ENCODE data around the gene SETD4.

The SETD4 gene

DNA sequence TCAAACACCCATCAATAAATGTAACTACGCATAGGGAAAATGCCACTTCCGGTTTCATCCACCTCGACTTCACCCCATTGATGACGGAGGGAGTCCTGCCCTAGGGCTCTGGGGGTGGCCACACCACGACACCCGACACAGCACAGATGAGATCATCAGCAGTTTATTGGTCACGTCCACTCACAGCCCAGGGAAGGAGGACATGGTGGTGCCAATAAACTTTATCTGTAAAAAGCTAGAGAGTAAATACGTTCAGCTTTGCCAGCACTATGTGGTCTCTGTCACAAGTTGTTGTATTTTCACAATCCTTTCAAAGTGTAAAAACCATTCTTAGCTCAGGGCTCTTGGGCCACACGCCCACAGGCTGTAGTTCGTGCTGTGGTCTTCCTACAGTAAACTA, 16.3 kb downstream of the SETD4 start:
- no peak overlapping the region for H3K4me2 ChIP-seq (ENCODE audit: low read length)
- no peak overlapping the region for H3K9ac ChIP-seq (ENCODE audit: low read length)
- no peak overlapping the region for H3K27ac ChIP-seq (ENCODE audit: low read length)
- H2AFZ ChIP-seq (ENCODE audit: low read depth, low read length) = no peak overlapping the region
- H3K9me3 ChIP-seq (ENCODE audit: insufficient read depth, low read length) = no peaks in the 10 kb centered on the region
- no peak overlapping the region for H3K4me3 ChIP-seq (ENCODE audit: low read length)
- H3K79me2 ChIP-seq (ENCODE audit: low read length) = no peaks in the 10 kb centered on the region
- no peaks in the 10 kb centered on the region for H3K27me3 ChIP-seq (ENCODE audit: low read depth, low read length)
- TF ChIP-seq EZH2phosphoT487 (IDR thresholded peaks at IDR 0.05; ENCODE audit: low read depth) = no peak
- TF ChIP-seq, protein P1, sequence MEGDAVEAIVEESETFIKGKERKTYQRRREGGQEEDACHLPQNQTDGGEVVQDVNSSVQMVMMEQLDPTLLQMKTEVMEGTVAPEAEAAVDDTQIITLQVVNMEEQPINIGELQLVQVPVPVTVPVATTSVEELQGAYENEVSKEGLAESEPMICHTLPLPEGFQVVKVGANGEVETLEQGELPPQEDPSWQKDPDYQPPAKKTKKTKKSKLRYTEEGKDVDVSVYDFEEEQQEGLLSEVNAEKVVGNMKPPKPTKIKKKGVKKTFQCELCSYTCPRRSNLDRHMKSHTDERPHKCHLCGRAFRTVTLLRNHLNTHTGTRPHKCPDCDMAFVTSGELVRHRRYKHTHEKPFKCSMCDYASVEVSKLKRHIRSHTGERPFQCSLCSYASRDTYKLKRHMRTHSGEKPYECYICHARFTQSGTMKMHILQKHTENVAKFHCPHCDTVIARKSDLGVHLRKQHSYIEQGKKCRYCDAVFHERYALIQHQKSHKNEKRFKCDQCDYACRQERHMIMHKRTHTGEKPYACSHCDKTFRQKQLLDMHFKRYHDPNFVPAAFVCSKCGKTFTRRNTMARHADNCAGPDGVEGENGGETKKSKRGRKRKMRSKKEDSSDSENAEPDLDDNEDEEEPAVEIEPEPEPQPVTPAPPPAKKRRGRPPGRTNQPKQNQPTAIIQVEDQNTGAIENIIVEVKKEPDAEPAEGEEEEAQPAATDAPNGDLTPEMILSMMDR (IDR thresholded peaks at IDR 0.05; ENCODE audit: low read depth, low read length) = no peak
- H3K4me1 ChIP-seq (ENCODE audit: low read length) = no peaks in the 10 kb centered on the region
- H4K20me1 ChIP-seq (ENCODE audit: insufficient read depth, low read length) = no peaks in the 10 kb centered on the region
- peaks cover 21% of the 10 kb centered on the region for H3K36me3 ChIP-seq (replicated peaks; ENCODE audit: low read depth, low read length)

DNA sequence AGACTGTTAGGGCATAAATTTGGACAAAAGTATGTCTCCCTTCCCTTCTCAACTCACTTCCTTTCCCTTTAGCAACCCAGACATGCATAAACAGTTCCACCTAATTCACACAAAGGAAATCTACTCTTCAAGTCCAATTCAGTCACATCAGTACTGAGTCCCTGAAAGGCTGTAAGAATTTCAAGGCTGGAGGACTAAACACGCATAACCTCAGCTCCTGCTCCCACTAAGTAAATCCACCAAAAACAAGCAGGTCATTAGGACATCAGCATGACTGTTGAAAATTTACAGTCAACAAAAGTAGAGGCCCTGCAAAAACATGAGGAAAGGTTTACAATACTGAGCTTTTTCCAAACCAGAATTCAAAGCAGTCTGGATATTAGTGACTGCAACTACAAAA, 18.4 kb downstream of the SETD4 start:
- H2AFZ ChIP-seq (ENCODE audit: low read depth, low read length) = no peak overlapping the region
- H3K4me2 ChIP-seq (ENCODE audit: low read length) = no peak overlapping the region
- no peaks in the 10 kb centered on the region for H3K27me3 ChIP-seq (ENCODE audit: low read depth, low read length)
- H4K20me1 ChIP-seq (ENCODE audit: insufficient read depth, low read length) = no peaks in the 10 kb centered on the region
- no peak overlapping the region for H3K9ac ChIP-seq (ENCODE audit: low read length)
- H3K36me3 ChIP-seq (replicated peaks; ENCODE audit: low read depth, low read length) = peaks cover 14% of the 10 kb centered on the region
- H3K9me3 ChIP-seq (ENCODE audit: insufficient read depth, low read length) = no peaks in the 10 kb centered on the region
- no peaks in the 10 kb centered on the region for H3K79me2 ChIP-seq (ENCODE audit: low read length)
- no peaks in the 10 kb centered on the region for H3K4me1 ChIP-seq (ENCODE audit: low read length)
- TF ChIP-seq EZH2phosphoT487 (IDR thresholded peaks at IDR 0.05; ENCODE audit: low read depth) = no peak
- TF ChIP-seq, protein P1 (IDR thresholded peaks at IDR 0.05; ENCODE audit: low read depth, low read length) = no peak
- H3K4me3 ChIP-seq (ENCODE audit: low read length) = no peak overlapping the region
- no peak overlapping the region for H3K27ac ChIP-seq (ENCODE audit: low read length)

DNA sequence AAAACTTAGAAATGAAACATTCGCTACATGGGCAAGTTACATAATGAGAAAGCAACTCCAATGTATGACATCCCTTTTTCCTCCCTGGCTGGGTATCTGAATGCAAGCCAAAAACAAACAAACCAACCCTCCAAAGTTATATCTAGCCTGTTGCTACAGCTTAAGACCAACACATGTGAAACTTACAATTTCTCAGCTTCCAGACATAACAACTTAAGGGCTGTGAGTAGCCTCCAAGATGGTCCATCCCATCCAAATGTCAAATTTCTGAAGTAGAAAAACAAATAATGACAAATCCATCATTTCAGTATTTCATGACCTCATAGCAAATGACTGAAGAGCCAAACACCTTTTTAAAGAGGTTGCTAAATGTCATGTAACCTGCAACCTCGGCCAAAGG, 19.9 kb downstream of the SETD4 start:
- Histone ChIP-seq H3K9me3 (ENCODE audit: insufficient read depth, low read length) (no peaks in the 10 kb centered on the region), H3K27me3 (ENCODE audit: low read depth, low read length) (no peaks in the 10 kb centered on the region), H4K20me1 (ENCODE audit: insufficient read depth, low read length) (no peaks in the 10 kb centered on the region), H3K79me2 (ENCODE audit: low read length) (no peaks in the 10 kb centered on the region), H3K4me2 (ENCODE audit: low read length) (no peak overlapping the region), H3K9ac (ENCODE audit: low read length) (no peak overlapping the region), H3K4me1 (ENCODE audit: low read length) (no peaks in the 10 kb centered on the region), H3K36me3 (replicated peaks; ENCODE audit: low read depth, low read length) (peaks cover 22% of the 10 kb centered on the region), H2AFZ (ENCODE audit: low read depth, low read length) (no peak overlapping the region), H3K4me3 (ENCODE audit: low read length) (no peak overlapping the region), H3K27ac (ENCODE audit: low read length) (no peak overlapping the region)
- TF ChIP-seq EZH2phosphoT487 (IDR thresholded peaks at IDR 0.05; ENCODE audit: low read depth) = no peak
- TF ChIP-seq, protein P1 (IDR thresholded peaks at IDR 0.05; ENCODE audit: low read depth, low read length) = no peak

DNA sequence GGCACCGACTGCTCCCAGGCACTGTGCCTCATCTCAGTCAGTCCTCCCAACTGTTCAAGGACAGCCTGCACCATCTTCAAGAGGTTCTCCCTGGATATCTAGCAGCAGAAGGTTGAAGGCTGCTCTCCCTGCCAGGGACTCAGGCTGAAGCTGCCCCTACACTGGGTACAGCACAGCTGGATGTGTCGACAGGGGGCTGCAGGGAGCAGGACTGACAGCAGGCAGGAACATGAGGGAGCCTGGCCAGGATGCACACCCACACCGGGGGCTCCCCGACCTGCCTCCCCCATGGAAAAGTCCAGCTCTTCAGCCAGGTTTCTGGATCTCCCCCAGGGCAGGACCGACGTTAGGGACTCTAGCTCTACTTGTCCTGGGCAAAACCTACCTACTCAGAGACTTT, 20.5 kb downstream of the SETD4 start:
- H4K20me1 ChIP-seq (ENCODE audit: insufficient read depth, low read length) = no peaks in the 10 kb centered on the region
- no peak overlapping the region for H2AFZ ChIP-seq (ENCODE audit: low read depth, low read length)
- no peak for TF ChIP-seq EZH2phosphoT487 (IDR thresholded peaks at IDR 0.05; ENCODE audit: low read depth)
- TF ChIP-seq, protein P1 (IDR thresholded peaks at IDR 0.05; ENCODE audit: low read depth, low read length) = no peak
- H3K36me3 ChIP-seq (replicated peaks; ENCODE audit: low read depth, low read length) = peaks cover 22% of the 10 kb centered on the region
- no peaks in the 10 kb centered on the region for H3K4me1 ChIP-seq (ENCODE audit: low read length)
- H3K4me2 ChIP-seq (ENCODE audit: low read length) = no peak overlapping the region
- no peak overlapping the region for H3K27ac ChIP-seq (ENCODE audit: low read length)
- no peak overlapping the region for H3K9ac ChIP-seq (ENCODE audit: low read length)
- H3K9me3 ChIP-seq (ENCODE audit: insufficient read depth, low read length) = no peaks in the 10 kb centered on the region
- H3K79me2 ChIP-seq (ENCODE audit: low read length) = no peaks in the 10 kb centered on the region
- H3K4me3 ChIP-seq (ENCODE audit: low read length) = no peak overlapping the region
- no peaks in the 10 kb centered on the region for H3K27me3 ChIP-seq (ENCODE audit: low read depth, low read length)
